ENCODE results near the gene TMBIM1. TPM values are rescaled to one million over a fixed set of nuclear protein-coding genes. Genes with fewer than 3 reads are reported as not detected.

TMBIM1 gene
- total and polyA plus RNA-seq, 9 of the 15 experiments (the other 6 are each of a cell fraction or from before 2014, with no cell fraction given), result 14.2 to 105 (median 47.0) TPM

- peak; percentile 25 for TF ChIP-seq GTF3C2 (IDR thresholded peaks at IDR 0.05; ENCODE audit: borderline replicate concordance, extremely low read depth, insufficient read length)
- TF ChIP-seq, protein P1, sequence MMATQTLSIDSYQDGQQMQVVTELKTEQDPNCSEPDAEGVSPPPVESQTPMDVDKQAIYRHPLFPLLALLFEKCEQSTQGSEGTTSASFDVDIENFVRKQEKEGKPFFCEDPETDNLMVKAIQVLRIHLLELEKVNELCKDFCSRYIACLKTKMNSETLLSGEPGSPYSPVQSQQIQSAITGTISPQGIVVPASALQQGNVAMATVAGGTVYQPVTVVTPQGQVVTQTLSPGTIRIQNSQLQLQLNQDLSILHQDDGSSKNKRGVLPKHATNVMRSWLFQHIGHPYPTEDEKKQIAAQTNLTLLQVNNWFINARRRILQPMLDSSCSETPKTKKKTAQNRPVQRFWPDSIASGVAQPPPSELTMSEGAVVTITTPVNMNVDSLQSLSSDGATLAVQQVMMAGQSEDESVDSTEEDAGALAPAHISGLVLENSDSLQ (IDR thresholded peaks at IDR 0.05), result peak; percentile 38
- peak; percentile 35; the same call in 1 of the 2 replicates for TF ChIP-seq ATF7 (IDR thresholded peaks at IDR 0.05)
- TF ChIP-seq RAD21 (CRISPR knock-in tag; conservative IDR thresholded peaks at IDR 0.05 in 1 of 2, IDR thresholded peaks at IDR 0.05 in 1 of 2), result peak; percentile 93 to 94
- 0 out of 2 replicates have a peak, but pooled peaks have one; percentile 12 for TF ChIP-seq ESRRA (IDR thresholded peaks at IDR 0.05; ENCODE audit: borderline replicate concordance, low read depth)
- peak; percentile 64 for TF ChIP-seq BRD9 (IDR thresholded peaks at IDR 0.05; ENCODE audit: low read depth, partially characterized antibody)
- TF ChIP-seq RCOR1 (IDR thresholded peaks at IDR 0.05; ENCODE audit: borderline replicate concordance in 1 of 2, low read depth in 2 of 2, low read length in 2 of 2), result 0 out of 4 replicates have a peak, but pooled peaks of 1 of the 2 experiments have one; percentile 47
- TF ChIP-seq REST (IDR thresholded peaks at IDR 0.05; ENCODE audit: borderline replicate concordance), result peak; percentile 92
- TF ChIP-seq REST (CRISPR knock-in tag; IDR thresholded peaks at IDR 0.05; ENCODE audit: low read depth), result no peak
- no peak for TF ChIP-seq RUNX1 (IDR thresholded peaks at IDR 0.05; ENCODE audit: low read depth)
- no peak for TF ChIP-seq NFIX (CRISPR knock-in tag; IDR thresholded peaks at IDR 0.05; ENCODE audit: low read depth)
Observed at GRCh38 chr2:218301176-218301819, 9.0 kb upstream of the TMBIM1 start (continued).
